Activated CD4-positive, CD25-positive, alpha-beta regulatory T cell treated with anti-CD3 and anti-CD28 coated beads, Interleukin-2, amount 50 U/mL, for 72 hours (primary cell): ENCODE results near the gene NCF4.

Experiments
- DNase-seq: peaks from one replicate; pipeline ENCODE4 v3.0.0; 2021

The NCF4 gene

GRCh38 chr22:36838119-36839030 is 22.4 kb upstream of the NCF4 start:
- no peak for DNase-seq

- DNase-seq, result no peak
Measured at GRCh38 chr22:36839356-36840073, 21.3 kb upstream of the NCF4 start.

GRCh38 chr22:36840106-36840505 is 20.7 kb upstream of the NCF4 start:
- no peak for DNase-seq

GRCh38 chr22:36846271-36846670 is 14.5 kb upstream of the NCF4 start:
- DNase-seq, result no peak

- no peak for DNase-seq
Measured at GRCh38 chr22:36846949-36847348, 13.9 kb upstream of the NCF4 start.

GRCh38 chr22:36850056-36850455 is 10.8 kb upstream of the NCF4 start:
- no peak for DNase-seq

GRCh38 chr22:36850682-36851081 is 10.1 kb upstream of the NCF4 start:
- no peak for DNase-seq

- no peak for DNase-seq
Measured at GRCh38 chr22:36852056-36852973, 8.5 kb upstream of the NCF4 start.

- DNase-seq, result peak; percentile 94
Measured at GRCh38 chr22:36853407-36854099, 7.3 kb upstream of the NCF4 start.

- no peak for DNase-seq
Measured at GRCh38 chr22:36855478-36855877, 5.3 kb upstream of the NCF4 start.

GRCh38 chr22:36856121-36856791 is 4.5 kb upstream of the NCF4 start:
- DNase-seq, result peak; percentile 99

GRCh38 chr22:36856792-36857135 is 4.0 kb upstream of the NCF4 start:
- no peak for DNase-seq

- peak; percentile 22 for DNase-seq
Measured at GRCh38 chr22:36858156-36858555, 2.6 kb upstream of the NCF4 start.

GRCh38 chr22:36858966-36859365 is 1.8 kb upstream of the NCF4 start:
- no peak for DNase-seq

- no peak for DNase-seq
Measured at GRCh38 chr22:36860017-36860416, 789 bp upstream of the NCF4 start.

GRCh38 chr22:36860438-36860820 is 377 bp upstream of the NCF4 start:
- peak; percentile 33 for DNase-seq

- DNase-seq, result no peak
Measured at GRCh38 chr22:36862251-36863242, 1.7 kb downstream of the NCF4 start.

GRCh38 chr22:36863281-36863680 is 2.5 kb downstream of the NCF4 start:
- DNase-seq, result no peak

- peak; percentile 31 for DNase-seq
Measured at GRCh38 chr22:36863979-36864378, 3.2 kb downstream of the NCF4 start.

GRCh38 chr22:36864454-36865215 is 3.8 kb downstream of the NCF4 start:
- peak; percentile 28 for DNase-seq
